Measurements from ENCODE around the gene BRSK1.

The BRSK1 gene

DNA sequence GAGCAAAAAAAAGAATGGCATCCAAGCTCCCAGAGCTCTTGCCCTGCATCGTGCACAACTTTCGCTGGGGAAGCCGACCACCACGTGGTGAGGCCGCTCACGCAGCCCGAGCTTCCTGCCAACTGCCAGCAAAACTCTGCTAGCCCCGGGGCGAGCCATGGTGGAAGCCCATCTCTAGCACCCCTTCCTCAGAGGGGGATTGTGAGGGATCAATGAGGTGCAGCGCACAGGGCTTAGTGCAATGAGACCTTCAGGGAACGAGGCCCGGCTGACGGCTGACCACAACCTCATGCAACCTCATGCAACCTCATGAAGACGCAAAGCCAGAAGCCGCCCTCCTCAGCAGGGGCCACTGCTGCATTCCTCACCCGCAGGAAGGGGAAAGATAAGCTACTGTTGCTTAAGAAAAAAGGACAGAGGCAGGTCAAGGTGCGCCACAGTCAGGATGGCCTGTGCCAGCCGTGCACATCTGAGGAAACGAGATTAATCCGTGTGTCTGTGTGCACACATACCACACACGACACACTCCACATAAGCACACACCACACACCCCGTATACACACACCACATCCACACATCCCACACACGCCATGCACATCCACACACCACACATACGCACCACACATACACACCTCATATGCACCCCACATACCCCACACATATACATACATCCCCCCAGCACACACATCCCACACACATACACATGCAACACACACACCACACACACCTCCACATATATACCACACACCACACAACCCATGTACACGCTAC lies 13.4 kb upstream of the BRSK1 start:
- TF ChIP-seq POLR2A (IDR thresholded peaks at IDR 0.05; ENCODE audit: low read depth, low read length), result no peak
- FAIRE-seq, result peak; percentile 52
- DNase-seq (ENCODE audit: insufficient read length, low spot score), result no peak

DNA sequence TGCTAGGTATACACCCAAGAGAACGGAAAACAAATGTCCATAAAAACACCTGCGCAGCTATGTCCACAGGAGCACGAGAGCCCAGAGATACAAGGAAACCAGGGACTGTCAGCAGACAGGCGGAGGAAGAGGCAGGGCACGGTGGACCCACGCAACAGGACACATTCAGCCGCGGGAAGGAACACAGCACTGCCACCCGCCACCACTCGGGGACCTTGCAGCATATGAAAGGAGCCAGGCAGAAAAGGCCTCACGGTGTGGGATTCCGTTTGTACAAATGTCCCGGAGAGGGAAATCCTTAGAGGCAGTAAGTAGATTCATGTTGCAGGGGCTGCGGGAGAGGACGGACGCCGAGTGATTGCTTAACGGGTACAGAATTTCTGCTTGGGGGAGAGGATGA lies 11.7 kb upstream of the BRSK1 start:
- DNase-seq (ENCODE audit: insufficient read length, low spot score), result no peak
- FAIRE-seq, result no peak
- no peak for TF ChIP-seq POLR2A (IDR thresholded peaks at IDR 0.05; ENCODE audit: low read depth, low read length)
- no peak for TF ChIP-seq PAX5 (IDR thresholded peaks at IDR 0.05; ENCODE audit: insufficient read depth, low read length, severe bottlenecking)
- no peak for TF ChIP-seq TAF1 (IDR thresholded peaks at IDR 0.05; ENCODE audit: low read depth, low read length)
- TF ChIP-seq POU2F2 (IDR thresholded peaks at IDR 0.05; ENCODE audit: low read depth, low read length), result no peak
- TF ChIP-seq SPI1 (IDR thresholded peaks at IDR 0.05; ENCODE audit: low read depth, low read length), result no peak
- TF ChIP-seq POLR2AphosphoS5 (IDR thresholded peaks at IDR 0.05; ENCODE audit: low read depth, low read length), result no peak

DNA sequence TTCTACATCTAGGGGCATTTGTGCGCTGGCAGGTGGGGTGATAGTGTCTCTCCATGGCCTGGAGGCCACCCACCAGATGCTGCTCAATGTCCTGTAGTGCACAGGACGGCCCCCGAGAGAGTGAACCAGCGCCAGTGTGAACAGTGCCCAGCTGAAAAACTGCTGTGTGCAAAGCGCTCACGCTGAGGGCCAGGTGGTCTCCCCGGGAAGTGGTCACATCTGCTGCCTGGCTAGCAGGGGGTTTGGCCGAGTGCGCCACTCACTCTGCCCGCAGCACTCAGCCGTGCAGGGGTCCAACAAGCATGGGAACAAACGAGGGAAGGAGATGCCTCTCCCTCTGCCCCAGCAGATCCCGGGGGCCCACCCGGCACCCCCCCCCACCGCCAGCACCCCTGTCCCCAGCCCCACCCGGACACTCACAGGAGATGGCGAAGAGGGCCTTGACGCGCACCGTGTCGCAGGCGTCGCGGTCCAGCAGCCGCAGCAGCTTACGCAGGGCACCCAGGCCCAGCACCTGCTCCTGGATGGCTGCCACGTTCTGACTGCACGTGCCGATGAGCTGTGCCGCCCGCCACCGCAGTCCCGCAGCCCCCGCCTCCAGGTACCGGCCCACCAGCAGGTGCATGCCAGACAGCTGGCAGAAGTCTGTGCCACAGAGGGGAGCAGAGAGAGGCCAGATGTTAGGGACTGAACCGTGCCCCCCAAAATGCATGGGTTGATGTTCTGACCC lies 9.7 kb upstream of the BRSK1 start:
- no peak for FAIRE-seq
- no peak for TF ChIP-seq SPI1 (IDR thresholded peaks at IDR 0.05; ENCODE audit: low read depth, low read length)
- TF ChIP-seq PAX5 (IDR thresholded peaks at IDR 0.05; ENCODE audit: insufficient read depth, low read length, severe bottlenecking), result no peak
- TF ChIP-seq TAF1 (IDR thresholded peaks at IDR 0.05; ENCODE audit: low read depth, low read length), result no peak
- TF ChIP-seq POLR2AphosphoS5 (IDR thresholded peaks at IDR 0.05; ENCODE audit: low read depth, low read length), result no peak
- no peak for DNase-seq (ENCODE audit: insufficient read length, low spot score)

DNA sequence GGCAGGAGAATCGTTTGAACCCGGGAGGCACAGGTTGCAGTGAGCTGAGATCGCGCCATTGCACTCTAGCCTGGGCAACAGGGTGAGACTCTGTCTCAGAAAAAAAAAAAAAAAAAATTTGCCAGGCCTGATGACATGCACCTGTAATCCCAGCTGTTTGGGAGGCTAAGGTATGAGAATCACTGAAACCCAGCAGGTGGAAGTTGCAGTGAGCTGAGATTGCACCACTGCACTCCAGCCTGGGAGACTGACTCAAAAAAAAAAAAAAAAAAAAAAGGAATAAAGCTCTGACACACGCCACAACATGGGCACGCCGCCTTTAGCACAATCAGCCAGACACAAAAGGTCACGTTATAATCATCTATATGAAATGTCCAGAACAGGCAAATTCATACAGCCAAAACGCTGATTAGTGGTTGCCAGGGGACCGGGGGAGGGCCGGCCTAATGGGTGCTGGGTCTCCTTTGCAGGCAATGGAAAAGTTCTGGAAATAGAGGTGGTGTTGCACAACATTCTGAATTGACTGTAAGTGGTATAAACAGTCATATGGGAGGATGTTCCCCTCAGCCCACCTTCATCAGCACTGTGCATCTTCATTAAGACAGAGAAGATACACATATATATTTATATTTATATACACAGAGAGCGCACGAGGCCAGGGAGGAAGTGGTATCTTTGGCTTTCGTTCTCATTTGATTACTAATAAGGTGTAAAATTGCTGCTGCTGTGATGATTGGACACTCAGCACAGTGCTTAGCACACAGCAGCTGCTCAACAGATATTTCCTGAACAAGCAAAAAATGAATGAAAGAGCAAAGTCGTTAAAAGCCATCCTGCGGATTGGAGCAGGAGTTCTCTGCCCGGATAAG lies 7.7 kb upstream of the BRSK1 start:
- FAIRE-seq, result peak; percentile 92
- TF ChIP-seq POLR2AphosphoS5 (IDR thresholded peaks at IDR 0.05; ENCODE audit: low read depth, low read length), result no peak
- peak; percentile 89 for TF ChIP-seq SPI1 (IDR thresholded peaks at IDR 0.05; ENCODE audit: low read depth, low read length)
- DNase-seq (ENCODE audit: insufficient read length, low spot score), result peak; percentile 53

DNA sequence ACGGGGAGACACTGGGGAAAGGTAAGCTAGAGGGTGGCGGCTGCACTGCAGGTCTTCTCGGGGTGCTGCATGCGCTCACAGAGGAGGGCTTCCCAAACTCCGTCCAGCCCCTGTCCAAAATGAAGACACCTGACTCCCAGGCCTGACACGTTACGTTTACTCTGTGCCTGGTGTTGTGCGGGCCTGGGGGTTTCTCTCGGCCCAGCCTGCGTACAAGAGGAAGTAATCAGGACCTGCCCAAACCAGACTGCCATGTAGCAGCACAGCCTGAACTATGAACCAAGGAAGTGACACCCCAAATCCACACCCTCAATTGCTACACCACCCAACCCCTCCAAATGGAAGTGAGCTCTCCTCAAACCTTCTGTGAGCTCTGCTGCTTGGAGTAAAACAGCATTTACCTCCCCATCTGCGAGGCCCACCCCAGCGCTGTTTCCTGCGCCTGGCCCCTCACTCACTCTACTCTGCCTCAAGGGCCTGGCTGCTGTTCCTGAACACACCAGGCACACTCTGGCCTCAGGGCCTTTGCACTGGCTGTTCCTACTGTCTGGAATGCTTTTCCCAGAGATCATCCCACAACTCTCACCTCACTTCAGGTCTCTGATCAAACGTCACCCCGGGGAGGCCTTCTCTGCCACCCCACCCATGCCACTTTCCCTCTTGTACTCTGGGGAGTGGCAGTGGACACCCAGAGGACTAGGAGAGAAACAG lies 6.9 kb upstream of the BRSK1 start:
- FAIRE-seq, result no peak
- TF ChIP-seq SPI1 (IDR thresholded peaks at IDR 0.05; ENCODE audit: low read depth, low read length) (no peak), POLR2A (IDR thresholded peaks at IDR 0.05; ENCODE audit: low read depth, low read length) (no peak), POU2F2 (IDR thresholded peaks at IDR 0.05; ENCODE audit: low read depth, low read length) (no peak), POLR2AphosphoS5 (IDR thresholded peaks at IDR 0.05; ENCODE audit: low read depth, low read length) (no peak), TAF1 (IDR thresholded peaks at IDR 0.05; ENCODE audit: low read depth, low read length) (no peak), PAX5 (IDR thresholded peaks at IDR 0.05; ENCODE audit: insufficient read depth, low read length, severe bottlenecking) (no peak)
- DNase-seq (ENCODE audit: insufficient read length, low spot score), result no peak

DNA sequence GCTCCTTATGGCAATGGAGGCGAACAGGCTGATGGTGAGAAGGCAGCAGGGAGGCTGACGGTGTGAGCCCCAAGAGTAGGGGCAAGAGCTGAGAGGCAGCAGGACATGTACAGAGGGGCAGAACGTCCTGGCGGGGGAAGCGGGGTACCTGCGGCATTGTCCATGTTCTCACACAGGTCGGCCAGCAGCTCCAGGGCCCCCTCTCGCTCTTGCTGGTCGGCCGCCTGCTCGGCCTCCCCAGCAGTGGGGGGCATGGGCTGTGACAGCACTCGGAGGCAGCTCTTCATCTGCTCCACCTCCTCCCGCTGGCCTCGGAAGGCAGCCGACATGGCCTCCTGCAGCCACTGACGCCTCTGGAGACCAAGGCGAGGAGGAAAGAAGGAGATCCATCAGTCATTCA lies 6.3 kb upstream of the BRSK1 start:
- DNase-seq (ENCODE audit: insufficient read length, low spot score) (no peak), FAIRE-seq (no peak)
- TF ChIP-seq POLR2AphosphoS5 (IDR thresholded peaks at IDR 0.05; ENCODE audit: low read depth, low read length), result no peak
- TF ChIP-seq POU2F2 (IDR thresholded peaks at IDR 0.05; ENCODE audit: low read depth, low read length), result no peak
- no peak for TF ChIP-seq TAF1 (IDR thresholded peaks at IDR 0.05; ENCODE audit: low read depth, low read length)
- no peak for TF ChIP-seq SPI1 (IDR thresholded peaks at IDR 0.05; ENCODE audit: low read depth, low read length)

DNA sequence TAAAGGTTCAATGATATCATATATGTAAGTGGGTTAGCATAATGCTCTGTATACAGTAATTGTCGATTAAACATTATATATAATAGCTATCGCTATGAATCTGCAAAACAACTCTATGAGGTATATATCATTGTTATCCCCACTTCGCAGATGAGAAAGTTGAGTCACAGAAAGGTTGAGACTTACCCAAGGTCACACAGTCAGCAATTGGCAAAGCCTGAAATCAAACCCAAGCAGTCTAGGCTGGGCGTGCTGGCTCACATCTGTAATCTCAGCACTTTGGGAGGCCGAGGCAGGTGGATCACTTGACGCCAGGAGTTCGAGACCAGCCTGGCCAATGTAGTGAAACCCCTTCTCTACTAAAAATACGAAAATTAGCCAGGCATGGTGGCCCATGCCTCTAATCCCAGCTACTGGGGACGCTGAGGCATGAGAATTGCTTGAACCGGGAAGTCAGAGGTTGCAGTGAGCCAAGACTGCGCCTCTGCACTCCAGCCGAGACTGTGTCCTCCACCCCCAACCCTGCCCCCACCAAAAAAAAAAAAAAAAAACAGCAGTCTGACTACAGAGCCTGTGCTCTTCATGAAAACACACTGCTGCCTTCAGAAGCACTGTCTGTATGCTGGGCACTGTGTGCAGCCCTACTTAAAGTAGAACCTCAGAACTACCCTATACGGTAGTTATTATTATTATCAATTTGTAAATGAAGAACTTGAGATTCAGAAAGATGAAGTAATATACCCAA lies 5.2 kb upstream of the BRSK1 start:
- DNase-seq (ENCODE audit: insufficient read length, low spot score), result no peak
- TF ChIP-seq POLR2A (IDR thresholded peaks at IDR 0.05; ENCODE audit: low read depth, low read length) (no peak), PAX5 (IDR thresholded peaks at IDR 0.05; ENCODE audit: insufficient read depth, low read length, severe bottlenecking) (no peak), POU2F2 (IDR thresholded peaks at IDR 0.05; ENCODE audit: low read depth, low read length) (no peak), SPI1 (IDR thresholded peaks at IDR 0.05; ENCODE audit: low read depth, low read length) (no peak), POLR2AphosphoS5 (IDR thresholded peaks at IDR 0.05; ENCODE audit: low read depth, low read length) (no peak), TAF1 (IDR thresholded peaks at IDR 0.05; ENCODE audit: low read depth, low read length) (no peak)
- no peak for FAIRE-seq

DNA sequence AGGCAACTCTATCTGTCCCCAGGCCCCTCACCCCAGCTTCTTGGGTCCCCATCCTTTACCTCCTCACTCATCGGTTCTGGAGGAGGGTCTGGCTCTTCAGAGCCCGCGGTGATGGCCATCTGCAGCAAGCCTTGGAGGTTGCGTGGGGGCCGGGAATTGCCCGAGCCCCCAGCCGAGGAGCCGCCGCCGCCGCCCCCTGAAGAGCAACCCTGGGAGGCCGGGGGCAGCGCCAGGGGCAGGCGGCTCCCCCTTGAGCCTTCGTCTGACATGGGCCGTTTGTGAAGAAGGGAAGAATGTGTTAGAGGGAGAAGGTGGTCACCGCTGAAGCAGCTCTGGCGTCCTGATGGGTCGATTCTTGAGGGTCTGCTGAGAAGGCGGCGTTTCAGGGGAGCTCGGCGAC lies 4.5 kb upstream of the BRSK1 start:
- no peak for DNase-seq (ENCODE audit: insufficient read length, low spot score)
- no peak for FAIRE-seq
- TF ChIP-seq POLR2A (IDR thresholded peaks at IDR 0.05; ENCODE audit: low read depth, low read length) (no peak), PAX5 (IDR thresholded peaks at IDR 0.05; ENCODE audit: insufficient read depth, low read length, severe bottlenecking) (no peak), TAF1 (IDR thresholded peaks at IDR 0.05; ENCODE audit: low read depth, low read length) (no peak), SPI1 (IDR thresholded peaks at IDR 0.05; ENCODE audit: low read depth, low read length) (no peak), POU2F2 (IDR thresholded peaks at IDR 0.05; ENCODE audit: low read depth, low read length) (no peak), POLR2AphosphoS5 (IDR thresholded peaks at IDR 0.05; ENCODE audit: low read depth, low read length) (no peak)

All from GM12891 (cell line).